HG03432 (cell line): ENCODE data around the gene XPO4.

Source experiments
- ATAC-seq: cut with Tn5 transposase; IDR thresholded peaks from one replicate; pipeline ENCODE4 v1.9.1; 2021; ENCODE audit warnings: mild to moderate bottlenecking, moderate library complexity; ENCODE audit not compliant: unreplicated experiment

Gene XPO4

DNA sequence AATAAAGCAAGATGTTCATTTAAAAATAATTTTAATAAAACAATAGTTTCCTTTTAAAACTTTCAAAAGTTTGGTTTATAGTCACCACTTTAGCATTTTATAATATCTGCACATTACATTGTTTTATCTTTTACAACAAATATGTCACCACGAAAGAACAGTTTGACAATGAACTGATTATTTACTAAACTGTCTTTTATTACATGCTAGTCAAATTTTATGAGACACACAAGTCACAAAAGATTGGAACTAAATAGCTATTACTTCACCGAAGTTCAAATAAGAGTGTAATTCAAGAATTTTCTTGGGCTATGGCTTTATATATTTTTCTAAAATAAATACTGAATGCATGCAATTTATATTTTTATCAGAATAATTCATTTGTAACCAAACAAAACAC is 71.3 kb downstream of the XPO4 start:
- ATAC-seq: no peak

DNA sequence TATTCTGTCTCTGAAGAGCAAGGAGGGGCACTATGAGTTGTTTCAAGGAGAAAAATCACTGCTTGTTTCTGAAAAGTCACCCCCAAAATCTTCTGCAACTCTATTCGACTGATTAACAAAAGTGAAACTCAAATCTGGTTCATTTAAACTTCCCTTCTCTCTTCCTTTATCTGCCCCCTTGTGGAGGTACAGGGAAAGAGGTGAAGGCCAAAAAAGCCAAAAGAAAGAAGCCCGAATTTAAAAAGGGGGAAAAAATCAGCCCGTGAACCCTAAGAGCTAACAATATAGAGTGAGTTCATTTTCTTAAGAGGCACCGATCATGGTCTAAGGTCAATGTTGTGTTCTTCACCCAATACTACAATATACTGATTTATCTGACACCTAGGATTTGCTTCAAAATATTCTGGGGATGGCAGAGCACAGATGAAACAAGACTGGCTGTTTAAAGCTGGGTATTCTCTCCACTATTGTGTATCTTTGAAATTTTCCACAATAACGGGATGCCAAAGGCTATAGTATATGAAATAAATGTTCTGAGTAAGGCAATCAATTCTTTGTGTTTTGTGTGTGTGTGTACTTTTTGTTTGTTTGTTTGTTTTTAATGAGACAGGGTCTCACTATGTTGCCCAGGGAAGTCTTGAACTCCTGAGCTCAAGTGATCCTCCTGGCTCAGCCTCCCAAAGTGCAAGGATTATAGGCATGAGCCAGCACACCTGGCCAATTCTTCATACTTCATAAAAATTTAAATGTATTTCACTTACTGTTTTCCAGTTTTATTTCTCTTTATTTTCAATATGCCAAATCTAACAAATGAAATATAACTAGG is 73.8 kb downstream of the XPO4 start:
- peak; percentile 72 for ATAC-seq

DNA sequence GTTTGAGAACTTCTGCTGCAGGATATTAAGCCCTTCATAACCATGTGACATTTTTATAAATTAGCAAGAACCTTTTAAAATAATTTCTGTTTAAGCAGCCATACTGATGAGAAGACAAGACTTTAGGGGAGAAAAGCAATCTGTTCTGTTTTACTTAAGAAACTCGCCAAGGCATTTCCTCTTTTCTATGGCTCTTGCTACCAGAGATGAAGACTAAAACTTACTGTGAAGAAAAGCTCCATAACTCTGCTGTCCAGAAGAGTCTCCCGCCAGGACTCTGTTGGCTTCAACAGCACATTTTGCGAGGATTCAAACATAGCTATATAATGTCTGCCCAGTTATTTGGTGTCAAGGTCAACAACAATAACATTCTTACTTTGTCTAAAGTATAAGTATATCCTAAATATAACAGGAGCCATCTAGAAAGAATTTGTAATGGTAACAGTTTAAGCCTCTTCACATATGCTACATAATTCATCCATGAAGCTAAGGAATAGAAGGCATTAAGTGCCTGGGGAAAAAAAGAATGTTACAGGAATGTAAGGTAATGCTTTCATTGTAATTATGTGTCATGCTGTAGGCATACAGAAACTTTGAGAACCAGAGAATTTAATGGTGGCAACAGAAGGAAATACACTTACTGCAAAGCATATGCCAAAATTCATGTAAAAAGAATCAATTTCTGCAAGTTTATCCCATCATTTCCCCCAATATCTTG is 75.5 kb downstream of the XPO4 start:
- ATAC-seq: no peak

DNA sequence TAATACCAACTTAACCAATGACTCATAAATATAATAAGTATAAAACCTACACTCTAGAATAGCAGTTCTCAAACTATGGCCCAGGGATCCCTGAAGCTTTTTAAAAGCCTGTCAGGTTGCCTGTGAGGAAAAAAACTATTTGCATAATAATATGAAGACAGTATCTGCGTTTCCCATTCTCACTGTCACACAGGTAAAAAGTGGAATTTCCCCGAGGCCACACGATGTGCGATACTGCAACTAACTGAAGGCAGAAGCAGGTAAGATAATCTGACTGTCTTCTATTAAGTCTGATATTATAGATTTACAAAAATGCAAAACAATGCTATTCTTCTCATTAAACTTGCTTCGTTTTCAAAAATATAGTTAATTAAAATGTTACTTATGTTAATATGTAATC is 76.2 kb downstream of the XPO4 start:
- ATAC-seq: no peak

DNA sequence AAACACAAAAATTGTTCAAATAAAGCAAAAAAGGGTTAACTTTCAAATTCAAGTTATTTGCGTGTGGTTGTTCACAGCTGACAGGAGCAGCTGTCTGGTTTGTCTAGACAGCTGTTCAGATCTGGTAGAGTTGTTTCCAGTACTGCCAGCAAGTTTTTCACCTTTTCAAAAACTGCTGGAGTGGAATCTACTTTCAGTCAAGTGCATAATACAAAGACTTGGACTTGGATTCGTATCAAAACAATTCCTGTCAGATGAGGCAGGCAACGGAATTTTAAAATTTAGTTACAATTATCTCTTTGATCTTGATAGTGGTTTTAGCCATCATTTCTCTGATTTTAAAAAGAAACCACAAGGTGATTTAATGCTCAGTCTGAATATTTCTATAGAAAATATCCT is 77.1 kb downstream of the XPO4 start:
- ATAC-seq: no peak

DNA sequence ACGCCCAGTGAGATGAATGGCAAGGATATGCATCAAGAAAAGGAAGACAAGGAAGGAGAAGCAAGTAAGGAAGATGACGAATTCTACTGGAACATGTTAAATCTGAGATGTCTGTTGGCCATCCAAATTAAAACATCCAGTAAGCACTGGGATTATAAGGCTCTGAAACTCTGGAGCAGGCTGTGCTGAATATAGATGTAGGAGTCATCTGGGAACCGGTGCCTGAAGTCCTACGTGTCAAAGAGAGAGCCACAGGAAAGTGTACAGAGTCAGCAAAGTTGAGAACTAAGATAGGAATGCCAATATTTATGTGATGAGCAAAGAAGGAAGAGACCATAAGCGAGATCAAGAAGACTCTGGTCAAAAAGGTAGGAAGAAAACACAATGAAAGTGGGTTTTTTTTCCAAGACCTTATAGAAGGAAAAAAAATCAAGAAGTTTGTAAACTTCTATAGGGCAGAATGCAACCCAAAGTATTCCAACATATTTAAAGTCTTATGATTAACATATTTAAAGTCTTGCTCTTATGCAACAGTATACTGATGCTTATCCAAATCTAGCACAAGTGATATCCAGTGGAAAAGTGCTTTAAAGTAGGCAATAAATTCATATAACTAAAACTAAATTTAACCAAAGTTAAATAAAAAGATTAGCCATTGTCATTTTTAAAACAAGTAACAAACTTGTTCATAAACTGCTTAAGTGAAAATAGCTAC is 77.6 kb downstream of the XPO4 start:
- ATAC-seq: no peak

DNA sequence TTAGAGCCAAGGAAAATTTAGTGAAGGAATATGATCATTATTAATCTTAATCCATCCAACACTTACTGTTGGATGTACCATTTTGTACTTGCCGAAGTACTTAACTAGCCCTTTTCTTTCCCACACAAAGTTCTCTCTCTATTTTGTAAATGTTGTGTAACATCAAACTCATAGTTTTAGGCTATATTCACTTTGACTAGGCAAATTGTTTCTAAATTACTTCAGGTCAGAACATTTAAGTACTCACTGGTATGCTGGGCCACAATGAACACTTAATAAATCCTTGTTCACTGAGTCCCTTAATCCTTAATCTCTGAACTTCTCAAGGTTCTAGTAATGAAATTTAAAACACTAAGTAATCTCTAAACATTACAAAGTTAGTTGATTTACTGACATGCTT is 79.5 kb downstream of the XPO4 start:
- no peak for ATAC-seq

DNA sequence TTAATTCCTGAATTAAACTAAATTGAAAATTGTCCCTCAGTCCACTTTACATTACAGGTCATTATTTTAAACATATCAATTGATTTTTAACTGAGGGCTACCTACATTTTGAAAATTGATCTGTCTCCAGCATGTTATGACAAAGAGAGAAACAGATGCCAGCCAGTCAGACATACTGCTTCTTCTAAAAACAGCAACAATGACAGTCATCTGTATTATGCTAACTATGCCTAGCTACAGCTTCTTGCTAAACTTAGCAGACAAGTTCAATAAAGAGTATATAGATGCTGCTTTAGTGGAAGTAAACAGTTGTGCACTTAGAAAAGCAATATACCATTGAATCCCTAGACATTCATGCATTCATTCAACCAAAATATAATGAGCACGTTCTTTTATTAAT is 80.1 kb downstream of the XPO4 start:
- ATAC-seq: no peak

DNA sequence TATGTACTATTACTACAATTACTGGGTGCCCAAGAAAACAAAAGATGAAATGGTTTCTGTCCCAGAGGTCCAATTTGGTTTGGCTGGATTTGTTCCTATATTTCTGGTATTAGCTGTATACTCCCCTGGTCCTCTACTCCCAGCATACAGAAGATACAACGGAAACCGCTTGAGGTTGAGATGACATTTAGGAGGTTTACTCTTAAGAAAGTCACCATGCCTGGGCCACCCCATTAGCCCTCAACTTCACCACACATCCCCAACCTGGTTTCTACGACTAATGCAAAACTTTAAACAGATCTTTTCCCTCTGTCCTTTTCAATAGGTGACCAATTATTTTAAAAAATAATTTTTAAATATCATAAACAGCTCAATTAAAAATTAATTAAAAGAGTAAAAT is 82.8 kb downstream of the XPO4 start:
- no peak for ATAC-seq

DNA sequence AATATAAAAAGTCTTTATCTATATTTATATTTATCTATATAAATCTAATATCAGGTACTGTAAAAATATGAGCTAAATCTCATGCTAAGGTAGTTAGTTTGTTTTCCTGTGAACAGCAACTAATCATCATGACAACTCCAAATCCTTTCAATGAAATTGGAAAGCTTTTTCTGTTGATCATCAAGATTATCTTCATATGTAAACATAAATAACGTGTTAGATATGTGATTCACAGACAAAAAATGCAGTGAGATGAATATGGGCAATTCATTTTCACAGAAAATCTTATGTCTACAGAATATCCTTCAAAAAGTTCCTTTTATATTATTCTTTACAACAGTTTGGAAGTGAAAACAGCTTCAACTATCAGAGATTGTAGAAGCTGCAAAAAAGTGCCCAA is 87.1 kb downstream of the XPO4 start:
- ATAC-seq: no peak

DNA sequence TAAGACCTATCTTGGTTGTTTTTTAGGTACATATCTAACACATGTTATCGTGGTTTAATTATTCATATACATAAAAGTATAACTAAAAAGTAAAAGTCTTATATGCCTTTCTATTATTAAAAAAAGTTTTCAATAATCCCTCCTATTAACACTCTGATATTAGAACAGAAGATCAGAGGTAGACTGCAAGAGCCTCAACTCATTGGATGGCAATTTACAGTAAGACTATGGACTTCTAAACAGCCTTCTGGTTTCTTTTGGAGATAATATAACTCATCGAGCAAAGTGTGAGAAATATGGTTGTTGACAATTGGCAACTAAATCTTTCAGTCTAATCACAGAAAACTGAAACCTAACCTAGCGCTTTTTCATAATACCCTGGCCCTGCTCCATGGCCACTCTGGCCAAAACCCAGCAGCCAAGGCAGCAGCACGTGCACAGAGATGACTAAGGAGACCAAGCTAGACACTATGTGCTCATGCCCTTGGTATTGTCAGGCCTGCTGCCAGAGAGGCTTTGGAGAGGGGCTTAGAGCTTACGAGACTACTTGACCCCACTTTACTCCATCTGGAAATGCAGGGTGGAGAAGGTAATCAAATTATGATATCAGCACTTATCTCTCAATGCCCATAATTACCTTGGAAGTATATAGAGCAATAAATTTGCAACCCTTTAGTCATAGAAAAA is 88.2 kb downstream of the XPO4 start:
- no peak for ATAC-seq

DNA sequence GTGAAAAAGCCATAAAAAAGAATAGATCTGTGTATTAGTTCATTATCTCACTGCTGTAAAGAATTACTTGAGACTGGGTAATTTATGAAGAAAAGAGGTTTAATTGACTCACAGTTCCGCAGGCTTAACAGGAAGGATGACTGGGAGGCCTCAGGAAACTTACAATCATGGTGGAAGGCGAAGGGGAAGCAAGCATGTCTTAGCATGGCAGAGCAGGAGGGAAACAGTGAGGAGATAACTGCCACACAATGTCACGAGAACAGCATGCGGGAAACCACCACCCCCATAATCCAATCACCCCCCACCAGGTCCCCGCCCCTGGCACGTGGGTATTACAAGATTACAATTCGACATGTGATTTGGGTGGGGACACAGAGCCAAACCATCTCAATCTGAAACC is 89.7 kb downstream of the XPO4 start:
- no peak for ATAC-seq

DNA sequence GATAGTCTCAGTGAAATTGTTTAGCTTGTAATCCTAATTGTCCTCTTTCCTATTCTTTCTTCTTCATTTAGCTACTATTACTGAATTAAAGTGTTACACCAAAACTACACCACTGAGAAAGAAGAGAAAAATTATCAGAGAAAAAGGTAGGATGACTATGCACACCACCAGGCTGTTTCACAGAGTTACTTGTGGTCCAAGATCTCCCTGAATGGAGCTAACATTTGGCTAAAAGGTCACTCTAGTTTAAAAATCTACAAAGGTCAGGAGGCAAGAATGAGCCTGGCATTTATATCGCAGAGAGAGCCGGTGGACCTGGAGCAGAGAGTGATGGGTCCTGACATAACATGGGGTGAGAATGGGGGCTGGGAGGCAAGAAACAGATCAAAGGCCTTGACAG is 91.7 kb downstream of the XPO4 start:
- no peak for ATAC-seq

DNA sequence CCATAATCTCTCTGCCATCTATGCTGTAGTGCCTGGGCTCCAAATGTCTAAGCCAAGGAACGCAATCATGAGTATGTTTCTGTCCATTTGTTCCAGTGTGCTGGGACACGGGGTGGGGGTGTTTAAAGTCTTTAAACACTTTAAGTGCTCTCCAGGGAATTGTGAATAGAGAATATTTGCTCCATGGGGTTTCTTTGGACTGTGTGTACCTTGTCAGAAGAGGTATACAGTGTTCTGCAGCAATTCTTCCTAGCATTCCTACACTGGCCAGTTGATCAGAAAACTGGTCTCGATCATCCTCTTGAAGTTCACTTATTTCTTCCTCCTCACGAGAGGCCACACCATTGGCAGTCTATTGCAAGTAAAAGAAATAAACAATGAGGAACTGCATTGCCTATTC is 93.7 kb downstream of the XPO4 start:
- no peak for ATAC-seq

DNA sequence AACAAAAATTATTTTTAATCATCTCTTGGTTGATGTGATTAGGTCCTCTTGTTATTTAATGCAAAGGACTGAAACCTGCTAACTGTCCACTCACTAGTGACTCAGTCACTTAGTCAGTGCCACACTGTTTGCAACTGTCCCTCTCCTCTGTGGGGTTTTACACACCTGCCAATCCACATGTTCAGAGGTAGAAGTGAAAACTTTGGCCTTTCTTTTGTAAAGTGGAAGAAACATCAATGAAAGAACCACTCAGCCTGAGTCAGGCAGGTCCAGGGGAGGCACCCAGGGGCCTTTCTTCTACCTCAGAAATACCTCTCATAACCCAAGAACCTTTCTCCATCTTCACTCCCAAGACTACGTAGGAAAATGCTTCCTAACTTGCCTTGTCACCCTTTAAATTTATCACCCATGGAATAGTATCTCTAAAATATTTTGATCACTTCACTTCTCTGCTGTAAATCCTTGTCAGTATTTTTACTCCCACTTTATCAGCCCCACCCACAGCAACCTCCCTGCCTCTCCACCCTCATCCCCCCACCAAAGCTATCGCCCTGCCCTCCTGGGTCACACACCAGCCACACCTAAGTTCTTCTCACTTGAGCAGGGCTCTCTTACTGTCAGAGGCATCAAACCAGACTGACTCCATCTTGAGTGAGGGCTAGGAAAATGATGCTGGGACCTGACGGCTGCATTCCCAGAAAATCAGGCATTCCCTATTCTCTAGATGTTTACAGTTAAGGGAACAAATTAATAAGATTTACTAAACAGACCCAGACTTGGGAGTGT is 99.2 kb downstream of the XPO4 start:
- no peak for ATAC-seq

DNA sequence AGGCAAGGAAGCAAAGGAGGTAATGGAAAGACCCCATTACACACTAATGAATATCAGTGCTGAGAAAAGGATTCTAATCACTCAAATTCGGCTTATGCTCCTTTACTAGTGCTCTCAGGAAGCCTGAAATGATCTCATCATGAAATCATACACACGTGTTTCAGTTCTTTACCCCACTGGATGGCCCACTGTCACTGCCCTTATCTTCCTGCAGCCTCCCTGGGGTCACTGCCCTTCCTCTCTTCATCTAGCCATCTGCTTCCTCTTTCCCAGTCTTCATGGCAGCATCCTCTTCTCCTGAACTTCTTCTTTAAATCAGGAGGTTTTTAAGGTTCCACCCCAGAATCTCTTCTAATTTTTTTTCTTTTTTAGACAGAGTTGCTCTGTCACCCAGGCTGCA is 100.8 kb downstream of the XPO4 start:
- no peak for ATAC-seq

DNA sequence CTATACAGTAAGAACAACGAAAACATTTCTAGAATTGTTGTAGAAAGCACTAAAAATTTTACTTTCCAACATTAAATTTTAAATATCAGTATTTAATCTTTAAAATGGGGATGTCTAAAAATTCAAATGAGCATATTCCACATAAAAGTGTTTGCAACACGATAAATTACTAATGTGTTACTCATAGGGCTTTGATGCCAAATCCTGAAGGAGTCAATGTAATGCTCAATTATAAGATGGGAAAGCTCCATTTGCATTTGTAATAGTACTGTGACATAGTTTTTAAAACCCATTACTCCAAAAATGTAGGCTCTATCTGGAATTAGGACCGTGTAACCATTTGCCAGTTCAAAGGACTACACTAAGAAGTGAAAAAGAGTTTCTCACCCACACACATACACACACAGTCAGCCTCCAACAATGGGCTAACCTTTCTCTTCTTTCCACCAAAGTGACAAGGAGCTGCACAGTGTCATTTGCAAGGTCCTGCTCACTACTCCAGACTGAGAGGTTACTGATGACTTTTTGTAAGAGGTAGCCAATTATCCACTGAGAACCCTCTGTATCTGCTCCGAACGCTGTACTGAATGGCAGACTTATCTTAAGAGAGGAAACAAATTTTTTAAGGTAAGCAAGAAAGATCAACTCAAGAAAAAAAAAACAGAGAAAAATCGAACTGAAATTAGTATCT is 102.7 kb downstream of the XPO4 start:
- ATAC-seq: no peak

DNA sequence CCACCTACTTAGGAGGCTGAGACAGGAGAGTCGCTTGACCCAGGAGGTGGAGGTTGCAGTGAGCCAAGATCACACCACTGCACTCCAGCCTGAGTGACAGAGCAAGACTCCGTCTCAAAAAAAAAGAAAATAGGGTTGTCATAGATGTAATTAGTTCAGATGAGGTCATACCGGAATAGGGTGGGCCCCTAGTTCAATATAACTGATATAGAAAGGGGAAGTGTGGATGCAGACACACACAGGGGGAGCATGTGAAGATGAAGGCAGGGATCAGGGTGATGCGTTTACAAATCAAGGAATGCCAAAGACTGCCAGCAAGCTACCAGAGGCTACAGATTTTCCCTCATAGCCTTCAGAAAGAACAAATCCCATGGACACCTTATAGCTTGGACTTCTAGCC is 104.5 kb downstream of the XPO4 start:
- ATAC-seq: no peak

DNA sequence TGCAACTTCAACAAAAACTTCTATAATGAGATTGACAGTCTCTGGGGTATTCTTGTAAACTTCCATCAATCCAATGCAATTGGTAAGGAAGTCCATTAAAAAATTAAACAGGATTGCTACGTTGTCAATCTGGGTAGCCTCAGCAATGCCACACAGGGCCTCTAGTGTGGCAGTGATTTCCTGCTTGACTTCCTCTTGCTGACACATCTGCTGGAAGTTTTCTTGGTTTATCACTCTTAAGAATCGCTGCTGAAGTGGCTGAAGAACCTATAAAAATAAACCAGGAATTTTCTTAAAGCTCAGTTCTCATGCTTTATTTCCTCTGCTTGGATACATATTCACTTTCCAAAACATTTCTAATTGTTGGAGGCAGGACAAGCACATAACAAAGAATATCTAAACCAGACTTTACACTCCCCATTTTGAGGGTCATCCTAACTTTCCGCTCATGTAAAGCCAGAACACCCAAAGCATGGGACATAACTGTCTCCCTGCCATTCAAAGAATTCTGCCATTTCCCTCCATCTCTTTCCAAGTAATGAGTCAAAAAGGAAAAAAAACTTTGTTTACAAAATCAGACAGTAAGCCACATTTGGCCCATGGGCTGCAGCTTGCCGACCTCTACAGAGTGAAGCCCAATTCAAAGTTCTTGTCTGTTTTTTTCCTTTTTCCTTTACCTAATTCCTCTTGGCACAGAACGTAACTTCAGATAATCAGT is 105.6 kb downstream of the XPO4 start:
- ATAC-seq: no peak
